ENCODE results near the gene SLCO2A1. TPM values are rescaled to one million over a fixed set of nuclear protein-coding genes. Genes with fewer than 3 reads are reported as not detected.

SLCO2A1 gene
- polyA plus RNA-seq, 4 donors, result 3.9 to 19.7 (median 18.5) TPM

GRCh38 chr3:133984975-133985374, 44.8 kb downstream of the SLCO2A1 start:
- DNase-seq (ENCODE audit: low read depth in 4 of 4, low spot score in 3 of 4), result no peak

- DNase-seq (ENCODE audit: low read depth in 4 of 4, low spot score in 3 of 4), result no peak
These were observed 45.9 kb downstream of the SLCO2A1 start for GRCh38 chr3:133983576-133984560.

GRCh38 chr3:133983126-133983525, 46.6 kb downstream of the SLCO2A1 start:
- DNase-seq (ENCODE audit: low read depth in 4 of 4, low spot score in 3 of 4), result no peak

GRCh38 chr3:133980550-133980949, 49.2 kb downstream of the SLCO2A1 start:
- no peak for DNase-seq (ENCODE audit: low read depth in 4 of 4, low spot score in 3 of 4)

- DNase-seq (ENCODE audit: low read depth in 4 of 4, low spot score in 3 of 4), result no peak
These were observed 49.7 kb downstream of the SLCO2A1 start for GRCh38 chr3:133980035-133980434.

- no peak for DNase-seq (ENCODE audit: low read depth in 4 of 4, low spot score in 3 of 4)
These were observed 50.2 kb downstream of the SLCO2A1 start for GRCh38 chr3:133979553-133979952.

GRCh38 chr3:133977568-133977967, 52.2 kb downstream of the SLCO2A1 start:
- DNase-seq (ENCODE audit: low read depth in 4 of 4, low spot score in 3 of 4), result no peak

GRCh38 chr3:133973249-133973980, 56.3 kb downstream of the SLCO2A1 start:
- DNase-seq (ENCODE audit: low read depth in 4 of 4, low spot score in 3 of 4), result no peak

- DNase-seq (ENCODE audit: low read depth in 4 of 4, low spot score in 3 of 4), result no peak
These were observed 57.6 kb downstream of the SLCO2A1 start for GRCh38 chr3:133972156-133972555.

GRCh38 chr3:133970916-133971315, 58.8 kb downstream of the SLCO2A1 start:
- DNase-seq (ENCODE audit: low read depth in 4 of 4, low spot score in 3 of 4), result no peak

- no peak for DNase-seq (ENCODE audit: low read depth in 4 of 4, low spot score in 3 of 4)
These were observed 59.4 kb downstream of the SLCO2A1 start for GRCh38 chr3:133970339-133970738.

GRCh38 chr3:133967992-133968892, 61.5 kb downstream of the SLCO2A1 start:
- no peak for DNase-seq (ENCODE audit: low read depth in 4 of 4, low spot score in 3 of 4)

- no peak for DNase-seq (ENCODE audit: low read depth in 4 of 4, low spot score in 3 of 4)
These were observed 62.8 kb downstream of the SLCO2A1 start for GRCh38 chr3:133966954-133967353.

GRCh38 chr3:133965906-133966305, 63.8 kb downstream of the SLCO2A1 start:
- no peak for DNase-seq (ENCODE audit: low read depth in 4 of 4, low spot score in 3 of 4)

- no peak for DNase-seq (ENCODE audit: low read depth in 4 of 4, low spot score in 3 of 4)
These were observed 64.6 kb downstream of the SLCO2A1 start for GRCh38 chr3:133965013-133965570.

- DNase-seq (ENCODE audit: low read depth in 4 of 4, low spot score in 3 of 4), result no peak
These were observed 65.2 kb downstream of the SLCO2A1 start for GRCh38 chr3:133964547-133964946.

GRCh38 chr3:133963657-133964396, 65.9 kb downstream of the SLCO2A1 start:
- DNase-seq (ENCODE audit: low read depth in 4 of 4, low spot score in 3 of 4), result no peak

GRCh38 chr3:133962849-133963248, 66.9 kb downstream of the SLCO2A1 start:
- DNase-seq (ENCODE audit: low read depth in 4 of 4, low spot score in 3 of 4), result no peak

- DNase-seq (ENCODE audit: low read depth in 4 of 4, low spot score in 3 of 4), result no peak
These were observed 71.5 kb downstream of the SLCO2A1 start for GRCh38 chr3:133958071-133958805.

Measured in left renal pelvis (tissue), 4 donors.